ENCODE data around the gene IGFL1.
"Not testable (repeated sequence)": the region's sequence is repeated elsewhere in the genome, so short reads cannot be mapped to it uniquely, and the experiment has no call there.

The IGFL1 gene

DNA sequence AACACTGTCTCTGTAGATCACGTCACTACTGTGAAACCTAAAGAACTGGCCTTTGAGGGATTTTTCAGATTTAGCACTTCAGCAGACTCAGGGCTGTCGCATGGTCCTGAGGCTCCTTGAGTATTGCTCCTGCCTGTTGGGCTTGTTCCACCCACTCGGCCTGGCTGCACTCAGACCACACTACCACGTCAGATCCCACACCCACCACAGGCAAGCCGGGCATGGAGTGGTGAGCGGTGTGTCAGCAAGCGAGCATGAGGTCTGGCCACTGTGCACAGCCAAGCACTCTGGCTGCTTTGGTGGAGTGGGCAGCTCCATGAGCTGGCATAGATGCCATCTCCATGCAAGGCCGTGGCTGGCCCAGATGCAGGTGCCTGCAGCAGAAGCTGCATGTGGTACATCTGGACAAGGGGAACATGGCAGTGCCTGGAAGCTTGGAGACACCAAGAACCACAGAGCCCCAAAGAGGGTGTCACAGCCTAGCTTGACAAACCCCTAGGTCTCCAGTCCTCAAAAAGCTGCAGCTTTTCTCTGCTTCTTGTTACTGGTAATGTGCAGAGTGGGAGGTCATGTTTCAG, 9.4 kb upstream of the IGFL1 start:
- H2AFZ ChIP-seq (ENCODE audit: low read length): no peak overlapping the region
- H3K9me3 ChIP-seq (ENCODE audit: insufficient read depth, low read depth, low read length): no peaks in the 10 kb centered on the region
- H4K20me1 ChIP-seq (ENCODE audit: insufficient read depth, low read length, poor library complexity, severe bottlenecking): no peaks in the 10 kb centered on the region
- TF ChIP-seq, protein P1, sequence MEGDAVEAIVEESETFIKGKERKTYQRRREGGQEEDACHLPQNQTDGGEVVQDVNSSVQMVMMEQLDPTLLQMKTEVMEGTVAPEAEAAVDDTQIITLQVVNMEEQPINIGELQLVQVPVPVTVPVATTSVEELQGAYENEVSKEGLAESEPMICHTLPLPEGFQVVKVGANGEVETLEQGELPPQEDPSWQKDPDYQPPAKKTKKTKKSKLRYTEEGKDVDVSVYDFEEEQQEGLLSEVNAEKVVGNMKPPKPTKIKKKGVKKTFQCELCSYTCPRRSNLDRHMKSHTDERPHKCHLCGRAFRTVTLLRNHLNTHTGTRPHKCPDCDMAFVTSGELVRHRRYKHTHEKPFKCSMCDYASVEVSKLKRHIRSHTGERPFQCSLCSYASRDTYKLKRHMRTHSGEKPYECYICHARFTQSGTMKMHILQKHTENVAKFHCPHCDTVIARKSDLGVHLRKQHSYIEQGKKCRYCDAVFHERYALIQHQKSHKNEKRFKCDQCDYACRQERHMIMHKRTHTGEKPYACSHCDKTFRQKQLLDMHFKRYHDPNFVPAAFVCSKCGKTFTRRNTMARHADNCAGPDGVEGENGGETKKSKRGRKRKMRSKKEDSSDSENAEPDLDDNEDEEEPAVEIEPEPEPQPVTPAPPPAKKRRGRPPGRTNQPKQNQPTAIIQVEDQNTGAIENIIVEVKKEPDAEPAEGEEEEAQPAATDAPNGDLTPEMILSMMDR (conservative IDR thresholded peaks at IDR 0.05; ENCODE audit: low read length): no peak
- TF ChIP-seq EZH2phosphoT487 (IDR thresholded peaks at IDR 0.05; ENCODE audit: borderline replicate concordance): no peak
- no peaks in the 10 kb centered on the region for H3K36me3 ChIP-seq (ENCODE audit: insufficient read depth, low read length)
- no peaks in the 10 kb centered on the region for H3F3A ChIP-seq (ENCODE audit: low read depth)
- H3K4me3 ChIP-seq (ENCODE audit: low read length, poor library complexity, severe bottlenecking): no peak overlapping the region
- no peaks in the 10 kb centered on the region for H3K79me2 ChIP-seq (ENCODE audit: insufficient read depth, low read length)
- no peak overlapping the region for H3K9ac ChIP-seq (ENCODE audit: low read depth, low read length, poor library complexity, severe bottlenecking)
- no peaks in the 10 kb centered on the region for H3K27me3 ChIP-seq (ENCODE audit: insufficient read depth, low read length, poor library complexity, severe bottlenecking)
- H3K4me2 ChIP-seq (ENCODE audit: low read depth, low read length, poor library complexity, severe bottlenecking): no peak overlapping the region
- H3K4me1 ChIP-seq (ENCODE audit: insufficient read depth, low read length, poor library complexity, severe bottlenecking): no peaks in the 10 kb centered on the region
- H3K9me2 ChIP-seq (replicated peaks; ENCODE audit: low read depth, low read length): no peaks in the 10 kb centered on the region

DNA sequence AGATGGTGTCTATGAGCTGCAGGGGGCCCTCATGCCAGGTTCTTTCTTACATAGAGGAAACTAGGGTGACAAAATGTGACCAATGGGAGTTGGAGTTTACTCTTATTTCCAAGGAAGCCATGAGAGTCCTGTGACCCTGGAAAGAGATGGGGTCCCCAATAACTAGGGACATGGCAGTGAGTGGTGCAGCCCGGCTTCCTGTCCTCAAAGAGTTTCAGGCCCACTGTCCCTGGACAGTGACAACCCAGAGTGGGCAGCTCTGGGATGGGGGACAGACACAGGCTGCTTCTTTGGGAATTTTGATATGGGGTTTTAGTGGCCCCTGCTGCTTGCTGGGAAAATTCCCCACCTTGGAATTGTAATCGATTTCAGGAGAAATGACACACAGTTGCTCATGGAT, 8.4 kb upstream of the IGFL1 start:
- Histone ChIP-seq H3K79me2 (ENCODE audit: insufficient read depth, low read length) (no peaks in the 10 kb centered on the region), H3K27me3 (ENCODE audit: insufficient read depth, low read length, poor library complexity, severe bottlenecking) (no peaks in the 10 kb centered on the region), H3K9me3 (ENCODE audit: insufficient read depth, low read depth, low read length) (no peaks in the 10 kb centered on the region), H3K4me3 (ENCODE audit: low read length, poor library complexity, severe bottlenecking) (no peak overlapping the region), H3K4me2 (ENCODE audit: low read depth, low read length, poor library complexity, severe bottlenecking) (no peak overlapping the region), H3K4me1 (ENCODE audit: insufficient read depth, low read length, poor library complexity, severe bottlenecking) (no peaks in the 10 kb centered on the region), H4K20me1 (ENCODE audit: insufficient read depth, low read length, poor library complexity, severe bottlenecking) (no peaks in the 10 kb centered on the region), H3K36me3 (ENCODE audit: insufficient read depth, low read length) (no peaks in the 10 kb centered on the region), H2AFZ (ENCODE audit: low read length) (no peak overlapping the region), H3K9me2 (replicated peaks; ENCODE audit: low read depth, low read length) (no peaks in the 10 kb centered on the region), H3F3A (ENCODE audit: low read depth) (no peaks in the 10 kb centered on the region), H3K9ac (ENCODE audit: low read depth, low read length, poor library complexity, severe bottlenecking) (no peak overlapping the region)
- TF ChIP-seq, protein P1 (conservative IDR thresholded peaks at IDR 0.05; ENCODE audit: low read length): no peak
- TF ChIP-seq EZH2phosphoT487 (IDR thresholded peaks at IDR 0.05; ENCODE audit: borderline replicate concordance): no peak

DNA sequence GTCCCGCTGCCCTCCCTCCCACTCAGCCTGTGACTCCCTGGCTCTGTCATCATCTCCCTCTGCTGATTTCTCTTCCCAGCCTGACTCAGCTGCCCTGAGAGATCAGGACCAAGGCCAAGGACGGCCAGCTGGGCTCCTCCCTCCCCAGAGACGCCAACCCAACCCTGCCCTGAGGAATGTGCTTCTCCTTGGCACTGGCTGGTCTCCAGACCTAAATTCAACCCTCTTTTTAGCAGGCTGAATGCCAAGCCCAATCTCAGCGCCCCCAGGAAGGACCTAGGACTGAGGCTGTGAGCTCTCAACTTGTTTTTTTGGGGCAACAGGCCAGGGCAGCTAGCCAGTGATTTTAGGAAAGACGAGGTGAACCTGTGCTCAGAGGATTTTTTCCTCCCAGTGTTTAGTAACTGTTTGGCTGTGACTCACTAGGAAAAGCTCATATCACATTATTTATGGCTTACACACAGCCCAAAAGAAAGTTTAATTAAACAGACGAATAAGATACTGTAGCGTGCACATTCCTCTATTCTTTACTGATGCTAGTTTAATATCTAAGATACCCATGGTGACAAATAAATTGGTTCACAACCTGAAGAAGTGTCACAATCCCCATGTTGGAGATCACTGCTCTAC, 7.4 kb upstream of the IGFL1 start:
- Histone ChIP-seq H3K9me3 (ENCODE audit: insufficient read depth, low read depth, low read length) (no peaks in the 10 kb centered on the region), H3F3A (ENCODE audit: low read depth) (no peaks in the 10 kb centered on the region), H3K9ac (ENCODE audit: low read depth, low read length, poor library complexity, severe bottlenecking) (no peak overlapping the region), H3K9me2 (replicated peaks; ENCODE audit: low read depth, low read length) (no peaks in the 10 kb centered on the region), H3K4me1 (ENCODE audit: insufficient read depth, low read length, poor library complexity, severe bottlenecking) (no peaks in the 10 kb centered on the region), H3K4me3 (ENCODE audit: low read length, poor library complexity, severe bottlenecking) (no peak overlapping the region), H3K27me3 (ENCODE audit: insufficient read depth, low read length, poor library complexity, severe bottlenecking) (no peaks in the 10 kb centered on the region), H3K4me2 (ENCODE audit: low read depth, low read length, poor library complexity, severe bottlenecking) (no peak overlapping the region), H2AFZ (ENCODE audit: low read length) (no peak overlapping the region), H3K36me3 (ENCODE audit: insufficient read depth, low read length) (no peaks in the 10 kb centered on the region), H4K20me1 (ENCODE audit: insufficient read depth, low read length, poor library complexity, severe bottlenecking) (no peaks in the 10 kb centered on the region), H3K79me2 (ENCODE audit: insufficient read depth, low read length) (no peaks in the 10 kb centered on the region)
- TF ChIP-seq, protein P1 (conservative IDR thresholded peaks at IDR 0.05; ENCODE audit: low read length): no peak
- no peak for TF ChIP-seq EZH2phosphoT487 (IDR thresholded peaks at IDR 0.05; ENCODE audit: borderline replicate concordance)

DNA sequence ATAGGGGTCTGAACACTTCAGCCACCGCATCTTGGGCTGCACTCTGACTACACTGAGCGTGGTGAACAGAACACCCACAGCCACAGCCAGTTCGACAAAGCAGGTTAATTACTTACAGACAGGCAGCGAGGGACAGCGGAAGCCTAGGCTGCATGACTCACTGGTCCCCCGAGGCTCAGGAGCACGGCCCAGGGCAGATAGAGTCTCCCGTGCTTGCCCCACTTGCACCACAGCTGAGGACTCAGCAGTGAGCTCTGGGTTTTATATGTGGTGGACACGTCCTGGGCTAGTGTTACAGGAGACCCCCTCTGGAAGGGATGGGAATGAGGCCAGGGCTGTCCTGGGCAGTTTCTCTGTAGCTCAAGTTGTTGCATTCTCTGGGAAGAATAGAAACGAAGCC, 5.8 kb upstream of the IGFL1 start:
- not testable (repeated sequence) for H3K4me2 ChIP-seq (ENCODE audit: low read depth, low read length, poor library complexity, severe bottlenecking); H3K9ac ChIP-seq (ENCODE audit: low read depth, low read length, poor library complexity, severe bottlenecking); H3K79me2 ChIP-seq (ENCODE audit: insufficient read depth, low read length); H3K9me2 ChIP-seq (replicated peaks; ENCODE audit: low read depth, low read length); H3K4me1 ChIP-seq (ENCODE audit: insufficient read depth, low read length, poor library complexity, severe bottlenecking); H3K36me3 ChIP-seq (ENCODE audit: insufficient read depth, low read length); H2AFZ ChIP-seq (ENCODE audit: low read length); H3K9me3 ChIP-seq (ENCODE audit: insufficient read depth, low read depth, low read length); H3K4me3 ChIP-seq (ENCODE audit: low read length, poor library complexity, severe bottlenecking); H4K20me1 ChIP-seq (ENCODE audit: insufficient read depth, low read length, poor library complexity, severe bottlenecking); H3K27me3 ChIP-seq (ENCODE audit: insufficient read depth, low read length, poor library complexity, severe bottlenecking); H3F3A ChIP-seq (ENCODE audit: low read depth)
